HS-5 (cell line): ENCODE data around the gene DLGAP4.

Source experiments
- DNase-seq: peaks from one replicate; pipeline ENCODE4 v3.0.0-alpha.2; 2012; ENCODE audit warnings: low read depth

DLGAP4 gene

DNA sequence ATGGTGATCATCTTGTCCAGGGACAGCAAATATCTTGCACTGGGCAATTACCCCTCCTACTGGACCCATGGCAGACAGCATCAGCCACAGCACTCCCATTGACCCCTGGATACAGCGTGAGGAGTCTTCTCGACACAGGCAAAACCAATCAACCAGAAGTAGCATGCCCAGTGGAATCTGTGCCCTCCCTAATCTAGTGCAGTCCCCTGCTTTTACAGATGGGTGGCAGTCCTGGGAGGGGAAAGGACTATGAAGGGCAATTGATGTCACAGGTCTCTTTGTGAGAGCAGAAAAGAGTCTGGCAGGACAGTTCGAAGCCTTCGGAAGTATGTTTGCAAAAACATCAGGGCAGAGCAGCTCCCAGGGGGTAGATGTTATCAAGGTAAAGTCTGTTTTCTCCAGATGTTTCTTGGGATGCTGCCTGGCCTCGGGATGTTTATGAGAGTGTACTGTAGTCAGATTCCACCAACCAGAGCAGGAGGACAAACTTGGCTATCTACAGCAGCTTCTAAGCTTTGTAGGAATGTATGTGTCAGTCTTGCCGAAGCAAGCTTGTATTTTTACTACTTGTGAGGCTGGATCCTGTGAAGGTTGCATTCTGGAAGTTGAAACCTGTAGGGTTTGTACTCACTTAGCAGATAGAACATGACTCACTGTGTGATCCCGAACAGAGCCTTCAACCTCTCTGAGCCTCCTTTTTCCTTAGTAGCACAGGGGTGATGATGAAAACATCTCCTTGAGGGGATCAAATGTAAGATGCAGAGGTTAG, 172.2 kb downstream of the DLGAP4 start:
- DNase-seq: no peak

DNA sequence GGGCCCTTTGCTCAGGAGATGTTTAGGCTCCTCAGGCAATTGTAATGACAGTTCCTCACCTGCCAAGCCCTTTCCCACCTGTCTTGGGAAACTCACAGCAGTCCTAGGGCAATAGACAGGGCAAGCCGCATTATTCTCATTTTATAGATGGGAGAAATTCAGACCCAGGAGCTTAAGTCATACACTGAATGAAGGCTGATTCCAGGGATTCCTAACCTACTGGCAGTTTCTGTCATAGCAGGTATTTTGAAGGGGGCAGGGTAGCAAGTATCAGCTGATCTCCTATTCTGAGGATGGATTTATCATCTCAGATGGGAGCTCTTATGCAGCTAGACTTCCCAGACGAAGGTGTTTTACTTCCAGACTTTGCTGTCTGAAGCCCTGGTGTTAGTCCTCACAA, 173.8 kb downstream of the DLGAP4 start:
- no peak for DNase-seq

DNA sequence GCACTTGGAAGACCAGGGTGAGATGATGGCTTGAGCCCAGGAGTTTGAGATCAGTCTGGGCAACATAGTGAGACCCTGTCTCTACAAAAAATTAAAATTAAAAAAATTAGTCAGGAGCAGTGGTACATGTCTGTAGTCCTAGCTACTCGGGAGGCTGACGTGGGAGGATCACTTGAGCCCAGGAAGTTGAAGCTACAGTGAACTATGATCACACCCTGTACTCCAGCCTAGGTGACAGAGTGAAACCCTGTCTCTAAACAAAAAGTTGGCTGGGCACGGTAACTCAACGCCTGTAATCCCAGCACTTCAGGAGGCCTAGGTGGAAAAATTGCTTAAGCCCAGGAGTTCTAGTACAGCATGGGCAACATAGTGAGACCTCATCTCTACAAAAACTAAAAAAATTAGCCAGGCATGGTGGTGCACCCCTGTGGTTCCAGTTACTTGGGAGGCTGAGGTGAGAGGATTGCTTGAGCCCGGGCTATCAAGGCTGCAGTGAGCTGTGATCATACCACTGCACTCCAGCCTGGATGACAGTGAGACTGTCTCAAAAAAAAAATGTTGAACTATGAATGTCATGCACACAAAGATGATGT, 174.4 kb downstream of the DLGAP4 start:
- no peak for DNase-seq

GRCh38 chr20:36481380-36482043, 175.4 kb downstream of the DLGAP4 start:
- DNase-seq: no peak

GRCh38 chr20:36482044-36482473, 175.9 kb downstream of the DLGAP4 start:
- no peak for DNase-seq

DNA sequence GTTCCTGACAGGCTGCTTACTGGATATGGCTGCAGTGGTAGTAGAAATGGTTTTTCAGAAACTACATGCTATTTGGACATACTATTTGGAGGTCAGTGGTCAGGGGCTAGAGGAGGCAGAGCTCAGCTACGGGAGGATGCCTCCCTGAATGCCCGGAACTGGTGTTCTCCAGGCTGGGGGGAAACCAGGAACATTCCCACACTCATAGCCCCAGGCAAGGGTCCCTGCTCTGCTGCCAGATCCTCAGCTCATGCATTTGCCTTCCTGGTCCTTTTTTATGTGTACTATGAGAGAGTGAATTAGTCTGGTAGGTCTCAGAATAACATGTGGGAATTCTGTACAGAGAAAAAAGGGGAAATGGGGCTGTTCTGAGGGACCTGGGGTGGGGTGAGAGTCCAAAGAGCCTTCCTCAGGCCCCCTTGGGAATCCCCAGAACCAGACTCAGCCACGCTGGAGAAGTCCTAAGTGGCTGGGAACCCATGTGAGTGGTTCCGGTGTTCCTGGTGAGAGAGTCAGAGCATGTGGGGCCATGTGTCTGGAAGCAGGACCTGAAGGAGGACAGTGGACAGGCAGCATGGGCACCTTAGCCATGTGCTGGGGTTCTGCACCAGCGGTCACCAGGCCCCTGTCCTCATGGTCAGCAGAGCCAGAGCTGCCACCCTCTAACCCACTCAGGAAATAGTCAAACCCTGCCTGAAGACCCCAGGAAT, 177.2 kb downstream of the DLGAP4 start:
- no peak for DNase-seq

GRCh38 chr20:36483919-36484808, 178.0 kb downstream of the DLGAP4 start:
- no peak for DNase-seq

DNA sequence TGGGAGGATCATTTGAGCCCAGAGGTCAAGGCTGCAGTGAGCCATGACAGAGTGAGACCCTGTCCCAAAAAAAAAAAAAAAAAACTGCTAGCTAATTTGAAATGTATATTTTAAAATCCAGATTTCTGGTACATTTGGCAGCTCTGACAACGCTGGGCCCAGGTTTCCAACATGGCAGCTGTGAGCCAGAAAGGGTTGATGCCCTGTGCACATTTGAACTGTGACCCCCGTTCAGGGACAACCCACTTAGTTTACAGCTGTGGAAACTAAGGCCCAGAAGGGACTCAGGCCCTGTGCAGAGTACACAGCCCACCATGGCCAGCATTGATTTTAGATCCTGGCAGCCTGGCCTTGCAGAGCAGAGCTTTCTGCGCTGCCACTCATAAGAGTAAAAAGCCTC, 179.1 kb downstream of the DLGAP4 start:
- DNase-seq: no peak

- no peak for DNase-seq
Observed at GRCh38 chr20:36487069-36487468, 180.9 kb downstream of the DLGAP4 start.

DNA sequence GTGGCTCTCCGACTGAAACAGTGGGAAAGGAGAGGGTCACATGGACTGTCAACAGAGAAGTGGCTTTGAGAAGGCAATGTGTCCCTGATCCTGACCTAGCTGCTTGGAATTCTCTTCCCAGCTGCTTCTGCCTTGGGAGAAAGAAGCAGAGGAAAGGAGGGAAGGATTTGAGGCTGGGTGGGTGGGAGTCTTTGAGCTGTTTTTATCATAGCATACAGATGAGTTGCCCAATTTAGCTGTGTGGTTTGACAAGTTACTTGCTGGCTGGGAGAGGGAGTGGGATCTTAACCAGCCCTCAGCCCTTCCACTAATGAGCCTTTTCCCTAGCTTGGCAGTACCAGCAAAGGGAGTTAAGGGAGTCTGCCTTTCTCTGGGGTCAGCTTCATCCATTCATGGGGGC, 184.1 kb downstream of the DLGAP4 start:
- DNase-seq: no peak

DNA sequence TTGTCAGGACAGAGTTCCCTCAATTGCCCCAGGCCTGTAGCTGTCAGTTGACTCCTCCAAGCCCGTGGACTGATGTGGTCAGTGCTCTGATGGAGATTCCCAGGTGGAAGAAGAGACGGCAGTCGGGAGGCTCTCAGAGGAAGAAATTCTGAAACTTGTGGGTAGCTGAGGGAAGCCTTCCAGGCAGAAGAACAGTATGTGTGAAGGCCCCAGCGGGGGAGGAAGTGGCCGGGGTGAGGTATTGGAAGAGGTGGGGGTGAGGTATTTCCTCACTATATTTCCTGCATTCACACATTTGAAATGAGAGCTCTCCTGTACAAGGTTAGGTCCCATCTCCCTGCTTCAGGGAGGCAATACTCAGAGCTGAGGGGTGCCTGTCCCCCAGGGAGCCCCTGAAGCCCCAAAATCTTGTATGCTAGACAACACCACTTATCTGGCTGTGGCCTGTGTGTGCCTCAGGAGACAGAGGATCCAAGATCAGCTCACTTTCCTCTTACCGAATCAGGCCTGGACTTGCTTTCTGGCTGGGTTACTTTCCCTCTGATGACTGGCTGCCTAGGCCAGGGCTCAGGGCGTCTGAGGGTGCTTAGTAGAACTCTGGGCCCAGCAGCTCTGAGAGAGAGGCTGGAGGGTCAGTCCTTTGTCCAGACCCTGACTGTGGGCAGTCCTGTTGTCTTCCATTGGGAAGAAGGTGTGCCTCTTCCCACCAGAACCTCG, 185.9 kb downstream of the DLGAP4 start:
- DNase-seq: no peak

DNA sequence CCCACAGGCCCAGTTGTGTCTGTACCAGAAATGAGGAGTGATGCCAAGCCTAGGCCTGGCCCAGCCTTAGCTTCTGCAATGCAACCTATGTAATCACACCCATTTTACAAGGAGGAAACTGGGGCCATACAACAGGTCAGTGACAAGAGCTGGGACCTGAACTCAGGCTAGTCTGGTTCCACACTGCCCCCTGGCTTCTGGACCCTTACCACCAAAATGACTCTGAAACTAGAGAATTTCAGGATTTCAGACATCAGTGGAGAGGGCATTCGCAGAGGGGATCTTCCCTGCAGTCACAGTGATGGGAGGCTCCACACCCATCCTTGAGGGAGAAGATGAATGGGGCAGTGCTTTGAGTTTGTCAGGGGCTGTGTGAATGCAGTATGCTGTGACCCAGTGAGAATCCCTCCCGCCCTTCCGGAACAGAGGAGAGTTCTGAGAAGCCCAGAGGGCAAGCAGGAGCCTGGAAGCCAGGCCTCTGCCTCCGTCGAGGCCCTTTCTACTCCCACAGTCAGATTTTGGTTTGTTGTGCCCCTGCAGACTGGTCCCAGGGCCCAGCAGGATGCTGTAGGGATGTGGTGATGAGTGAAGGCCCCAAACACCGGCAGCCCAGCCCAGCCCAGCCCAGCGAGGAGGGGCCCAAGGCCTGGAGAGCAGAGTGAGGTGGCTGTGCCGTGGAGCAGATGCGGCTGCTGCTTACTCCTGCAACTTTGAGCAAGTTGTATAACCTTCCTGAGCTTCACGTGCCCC, 187.1 kb downstream of the DLGAP4 start:
- no peak for DNase-seq

- DNase-seq: no peak
Observed at GRCh38 chr20:36493801-36494114, 187.6 kb downstream of the DLGAP4 start.

DNA sequence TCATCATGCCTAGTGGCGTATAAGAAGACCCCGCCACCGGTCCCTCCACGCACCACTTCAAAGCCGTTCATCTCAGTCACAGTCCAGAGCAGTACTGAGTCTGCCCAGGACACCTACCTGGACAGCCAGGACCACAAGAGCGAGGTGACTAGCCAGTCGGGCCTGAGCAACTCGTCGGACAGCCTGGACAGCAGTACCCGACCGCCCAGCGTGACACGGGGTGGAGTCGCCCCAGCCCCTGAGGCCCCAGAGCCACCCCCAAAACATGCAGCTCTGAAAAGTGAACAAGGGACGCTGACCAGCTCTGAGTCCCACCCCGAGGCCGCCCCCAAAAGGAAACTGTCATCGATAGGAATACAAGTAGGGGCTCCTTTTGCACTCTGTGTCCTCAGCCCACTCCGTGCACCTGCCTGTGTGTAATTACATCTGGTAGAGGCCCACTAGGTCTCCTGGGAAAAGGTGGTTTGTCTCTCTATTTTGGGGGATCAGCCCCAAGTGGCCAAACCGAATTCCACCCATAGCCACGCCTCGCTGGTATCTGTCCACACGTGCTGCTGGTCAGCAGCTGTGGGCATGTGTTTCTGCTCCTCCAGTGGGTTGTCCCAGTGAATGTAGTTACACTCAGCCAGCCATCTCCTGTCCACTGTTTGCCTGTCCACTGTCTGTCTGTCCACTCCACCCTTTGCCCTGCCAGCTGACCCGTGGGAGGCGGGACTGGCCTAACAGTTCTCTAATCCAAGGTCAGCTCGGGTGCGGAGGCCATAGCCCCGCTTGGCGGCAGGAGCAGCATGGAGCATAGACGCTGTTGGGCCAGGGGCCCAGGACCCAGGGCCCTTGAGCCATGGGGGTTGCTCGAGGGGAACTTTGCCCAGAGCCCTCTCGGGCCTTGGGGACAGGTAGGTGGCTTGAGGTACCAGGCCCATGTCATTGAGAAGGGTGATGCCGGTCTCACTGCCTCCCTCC, 190.8 kb downstream of the DLGAP4 start:
- no peak for DNase-seq

GRCh38 chr20:36497856-36498255, 191.7 kb downstream of the DLGAP4 start:
- DNase-seq: no peak

- no peak for DNase-seq
Observed at GRCh38 chr20:36498386-36499179, 192.4 kb downstream of the DLGAP4 start.

- DNase-seq: no peak
Observed at GRCh38 chr20:36499211-36499610, 193.1 kb downstream of the DLGAP4 start.

GRCh38 chr20:36499723-36500501, 193.8 kb downstream of the DLGAP4 start:
- DNase-seq: no peak
